GM12874 (cell line): ENCODE data around the gene IRF2.

Experiments used
- CTCF ChIP-seq: IDR thresholded peaks from 2 replicates; pipeline ENCODE4 v1.5.1; 2011; ENCODE audit warnings: low read depth, mild to moderate bottlenecking, control low read depth, low read length, moderate library complexity; ENCODE audit not compliant: insufficient read depth

Gene IRF2

GRCh38 chr4:184433258-184433892 is 41.0 kb downstream of the IRF2 start:
- no peak for TF ChIP-seq CTCF

- TF ChIP-seq CTCF: no peak
These were observed 42.0 kb downstream of the IRF2 start for GRCh38 chr4:184432127-184432922.

- TF ChIP-seq CTCF: no peak
These were observed 44.2 kb downstream of the IRF2 start for GRCh38 chr4:184430163-184430562.

GRCh38 chr4:184428787-184429186 is 45.6 kb downstream of the IRF2 start:
- no peak for TF ChIP-seq CTCF

- TF ChIP-seq CTCF: no peak
These were observed 46.7 kb downstream of the IRF2 start for GRCh38 chr4:184427687-184428086.

- no peak for TF ChIP-seq CTCF
These were observed 47.3 kb downstream of the IRF2 start for GRCh38 chr4:184427093-184427492.

- TF ChIP-seq CTCF: no peak
These were observed 49.2 kb downstream of the IRF2 start for GRCh38 chr4:184424993-184425758.
